K562 (cell line): ENCODE measurements around the gene ZNF277.

Source experiments
- ATF2 ChIP-seq: sonication (generic); formaldehyde crosslinking; IDR thresholded peaks from 2 replicates; pipeline ENCODE4 v1.8.1; 2022; ENCODE audit warnings: missing genetic modification reagents
- BCL6 ChIP-seq: fragments of 250-450 bp; sonication (Bioruptor Pico); IDR thresholded peaks from 2 replicates; pipeline ENCODE4 v1.4.0; 2020
- CTCF ChIP-seq, 3 experiments: IDR thresholded peaks in 2 of 3; conservative IDR thresholded peaks in 1 of 3; 2 replicates each; pipeline ENCODE4 v1.5.1; 2011 to 2012; ENCODE audit warnings: low read length in 3 of 3, mild to moderate bottlenecking in 3 of 3, control low read depth in 2 of 3, improper control_type of control experiment in 1 of 3, inconsistent platforms in 1 of 3, low read depth in 1 of 3, mixed read lengths in 1 of 3, moderate library complexity in 1 of 3; ENCODE audit not compliant: insufficient read depth in 2 of 3
- DDX20 ChIP-seq: fragments of 450-650 bp; IDR thresholded peaks from 2 replicates; pipeline ENCODE4 v1.6.1; 2016; ENCODE audit warnings: missing genetic modification characterization, low read depth, mild to moderate bottlenecking, missing compliant biosample characterization, moderate library complexity
- EZH2 ChIP-seq: IDR thresholded peaks from 2 replicates; pipeline ENCODE4 v1.6.1; 2012; ENCODE audit warnings: low read depth, mild to moderate bottlenecking, inconsistent platforms, low read length, borderline replicate concordance
- JUND ChIP-seq, 2 experiments: IDR thresholded peaks; 2 replicates in 1 of 2; 3 replicates in 1 of 2; pipeline ENCODE4 v1.6.1; 2011; ENCODE audit warnings: borderline replicate concordance in 2 of 2, low read depth in 2 of 2, low read length in 2 of 2, improper control_type of control experiment in 1 of 2, missing biosample characterization in 1 of 2, missing genetic modification characterization in 1 of 2, missing genetic modification reagents in 1 of 2
- MAX ChIP-seq: sonication (generic); formaldehyde crosslinking; IDR thresholded peaks from 2 replicates; pipeline ENCODE4 v1.9.0; 2022; ENCODE audit warnings: mild to moderate bottlenecking, missing genetic modification reagents
- POLR2A ChIP-seq: fragments of 450-650 bp; conservative IDR thresholded peaks from 2 replicates; pipeline ENCODE4 v1.6.1; 2016
- USF2 ChIP-seq: sonication (generic); formaldehyde crosslinking; IDR thresholded peaks from 2 replicates; pipeline ENCODE4 v1.5.0; 2020; ENCODE audit warnings: missing genetic modification reagents
- ZNF253 ChIP-seq: fragments of 250-450 bp; sonication (Bioruptor Pico); conservative IDR thresholded peaks from 2 replicates; pipeline ENCODE4 v1.6.1; 2021; ENCODE audit warnings: mild to moderate bottlenecking
- ZNF512 ChIP-seq: IDR thresholded peaks from 2 replicates; pipeline ENCODE4 v1.6.1; 2016; ENCODE audit warnings: missing genetic modification characterization, missing compliant biosample characterization

GRCh38 chr7:112260911-112261310 lies 54.4 kb downstream of the ZNF277 start:
- TF ChIP-seq ZNF253 (CRISPR knock-in tag) (no peak), CTCF (IDR thresholded peaks at IDR 0.05 in 2 of 3, conservative IDR thresholded peaks at IDR 0.05 in 1 of 3; ENCODE audit: insufficient read depth in 2 of 3, low read depth in 1 of 3, low read length in 3 of 3) (no peak), EZH2 (no peak), DDX20 (tag) (no peak), BCL6 (CRISPR knock-in tag) (no peak), JUND (IDR thresholded peaks at IDR 0.05; ENCODE audit: borderline replicate concordance, low read depth, low read length) (no peak), JUND (tag; IDR thresholded peaks at IDR 0.05; ENCODE audit: borderline replicate concordance, low read depth, low read length) (no peak), ZNF512 (tag) (no peak), ATF2 (CRISPR knock-in tag) (no peak), POLR2A (no peak), MAX (no peak), USF2 (CRISPR knock-in tag) (no peak)
